A673 (cell line): ENCODE measurements around the gene STXBP4.

Experiments used
- EZH2 ChIP-seq: fragments of 200-600 bp; sonication (generic); IDR thresholded peaks from 2 replicates; pipeline ENCODE4 v1.6.1; 2017; ENCODE audit warnings: borderline replicate concordance, low read depth, mild to moderate bottlenecking, mixed read lengths, antibody characterized with exemption, low read length; ENCODE audit not compliant: poor library complexity, severe bottlenecking
- TF ChIP-seq, protein P1 (sequence below): fragments of 300-800, 200-600 bp; sonication (generic); conservative IDR thresholded peaks from 2 replicates; pipeline ENCODE4 v1.5.1; 2017; ENCODE audit warnings: low read depth, mild to moderate bottlenecking, antibody characterized with exemption, low read length, moderate library complexity, mixed read lengths

DNA sequence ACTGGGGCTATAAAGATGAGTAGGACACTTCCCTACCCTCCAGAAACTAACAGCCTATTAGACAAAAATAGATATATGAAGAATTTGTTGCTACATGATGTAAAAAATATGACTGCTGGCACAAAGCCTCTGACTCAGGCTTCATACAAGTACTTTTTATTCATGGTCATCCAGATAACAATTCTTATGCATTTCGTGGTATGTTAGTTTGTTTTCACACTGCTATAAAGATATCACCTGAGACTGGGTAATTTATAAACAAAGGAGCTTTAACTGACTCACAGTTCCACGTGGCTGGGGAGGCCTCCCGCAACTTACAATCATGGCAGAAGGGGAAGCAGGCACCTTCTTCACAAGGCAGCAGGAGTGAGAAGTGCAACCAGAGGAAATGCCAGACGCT lies 183.7 kb downstream of the STXBP4 start:
- TF ChIP-seq, protein P1, sequence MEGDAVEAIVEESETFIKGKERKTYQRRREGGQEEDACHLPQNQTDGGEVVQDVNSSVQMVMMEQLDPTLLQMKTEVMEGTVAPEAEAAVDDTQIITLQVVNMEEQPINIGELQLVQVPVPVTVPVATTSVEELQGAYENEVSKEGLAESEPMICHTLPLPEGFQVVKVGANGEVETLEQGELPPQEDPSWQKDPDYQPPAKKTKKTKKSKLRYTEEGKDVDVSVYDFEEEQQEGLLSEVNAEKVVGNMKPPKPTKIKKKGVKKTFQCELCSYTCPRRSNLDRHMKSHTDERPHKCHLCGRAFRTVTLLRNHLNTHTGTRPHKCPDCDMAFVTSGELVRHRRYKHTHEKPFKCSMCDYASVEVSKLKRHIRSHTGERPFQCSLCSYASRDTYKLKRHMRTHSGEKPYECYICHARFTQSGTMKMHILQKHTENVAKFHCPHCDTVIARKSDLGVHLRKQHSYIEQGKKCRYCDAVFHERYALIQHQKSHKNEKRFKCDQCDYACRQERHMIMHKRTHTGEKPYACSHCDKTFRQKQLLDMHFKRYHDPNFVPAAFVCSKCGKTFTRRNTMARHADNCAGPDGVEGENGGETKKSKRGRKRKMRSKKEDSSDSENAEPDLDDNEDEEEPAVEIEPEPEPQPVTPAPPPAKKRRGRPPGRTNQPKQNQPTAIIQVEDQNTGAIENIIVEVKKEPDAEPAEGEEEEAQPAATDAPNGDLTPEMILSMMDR: no peak
- no peak for TF ChIP-seq EZH2
